Caki2 (cell line): ENCODE measurements around the gene CSTA. TPM values are rescaled to one million over a fixed set of nuclear protein-coding genes. Genes with fewer than 3 reads are reported as not detected.
"Not testable (repeated sequence)": the region's sequence is repeated elsewhere in the genome, so short reads cannot be mapped to it uniquely, and the experiment has no call there.

Source experiments
- DNase-seq: peaks from one replicate; pipeline ENCODE4 v3.0.0-alpha.2; 2015; ENCODE audit warnings: low read depth
- in situ Hi-C: cut with HindIII; loops from 2 replicates; pipeline ENCODE4 v1.10.0; 2016; ENCODE audit warnings: low sequenced_read_pairs, low pct_unique_long_range_greater_than_20kb, mixed read lengths
- total RNA-seq: library from RNA; depleted of rRNA; stranded (reverse); fragments of >200 nt; shearing (Covaris generic); gene quantifications from 2 replicates; pipeline ENCODE4 v1.2.3, GENCODE V29; 2014; ENCODE audit warnings: low replicate concordance; rRNA removed

Gene CSTA
- total RNA-seq, 1 experiment from 2014 or later: not detected

DNA sequence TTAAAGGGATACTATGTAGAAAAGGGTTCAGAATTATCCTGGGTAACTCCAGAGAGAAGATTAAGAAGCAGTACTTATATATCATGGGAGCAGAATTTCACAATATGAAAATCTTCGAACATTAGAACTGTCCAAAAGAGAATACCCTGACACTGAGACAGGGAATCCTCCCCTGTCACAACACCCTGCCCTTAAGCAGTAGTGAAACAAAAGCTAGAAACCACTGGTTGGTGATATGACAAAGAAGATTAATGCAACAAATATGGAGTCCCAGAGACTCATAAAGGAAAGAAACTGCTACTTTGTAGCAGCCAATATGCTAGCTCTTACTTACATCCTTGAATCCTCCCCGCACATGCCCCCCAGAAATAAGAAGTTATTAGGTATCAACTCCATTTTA lies 39.4 kb downstream of the CSTA start:
- in situ Hi-C loops: no loop called here
- no peak for DNase-seq

DNA sequence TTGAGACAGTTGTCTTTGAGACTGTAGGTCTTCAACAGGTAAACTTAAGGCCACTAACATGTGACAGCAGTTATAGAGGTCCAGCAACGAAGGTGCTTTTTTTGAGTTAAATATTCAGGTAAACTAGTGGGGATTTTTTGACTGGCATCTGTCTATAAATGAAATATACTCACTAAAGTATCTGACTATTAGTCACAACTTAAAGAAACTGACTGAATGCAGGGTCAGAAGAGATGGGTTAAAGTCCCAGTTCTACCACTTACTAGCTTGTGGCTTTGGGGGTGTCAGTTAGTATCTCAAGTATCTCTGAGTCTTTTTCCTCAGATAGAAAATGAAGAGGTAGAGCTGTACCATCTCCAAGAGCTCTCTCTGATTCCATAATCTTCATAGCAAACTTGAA lies 40.0 kb downstream of the CSTA start:
- in situ Hi-C loops: no loop called here
- no peak for DNase-seq

DNA sequence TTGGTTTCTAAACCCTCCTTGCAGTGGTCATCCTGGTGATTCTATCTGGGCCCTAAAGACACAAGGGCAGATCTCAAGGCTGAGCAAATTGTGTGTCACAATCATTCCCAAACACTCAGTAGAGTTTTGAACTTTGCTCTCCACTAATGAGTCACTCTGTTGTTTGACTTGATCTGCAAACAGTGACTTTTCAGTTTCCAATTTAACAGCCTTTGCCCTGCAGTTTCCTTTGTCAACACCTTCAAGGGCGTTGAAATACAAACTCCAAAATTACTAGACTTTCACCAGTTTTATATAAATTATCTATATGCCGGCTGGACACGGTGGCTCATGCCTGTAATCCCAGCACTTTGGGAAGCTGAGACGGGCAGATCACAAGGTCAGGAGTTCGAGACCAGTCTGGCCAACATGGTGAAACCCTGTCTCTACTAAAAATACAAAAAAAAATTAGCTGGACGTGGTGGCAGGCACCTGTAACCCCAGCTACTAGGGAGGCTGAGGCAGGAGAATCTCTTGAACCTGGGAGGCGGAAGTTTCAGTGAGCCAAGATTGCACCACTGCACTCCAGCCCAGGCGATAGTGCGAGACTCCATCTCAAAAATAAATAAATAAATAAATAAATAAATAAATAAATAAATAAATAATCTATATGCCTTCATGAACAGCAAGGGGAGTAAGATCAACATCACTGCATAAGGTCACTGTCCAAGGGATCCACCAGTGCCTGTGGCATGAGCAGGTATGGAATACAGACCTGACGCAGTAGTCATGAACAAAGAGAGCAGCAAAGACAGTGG lies 40.7 kb downstream of the CSTA start:
- DNase-seq: peak; percentile 64
- in situ Hi-C loops: not testable (repeated sequence)

DNA sequence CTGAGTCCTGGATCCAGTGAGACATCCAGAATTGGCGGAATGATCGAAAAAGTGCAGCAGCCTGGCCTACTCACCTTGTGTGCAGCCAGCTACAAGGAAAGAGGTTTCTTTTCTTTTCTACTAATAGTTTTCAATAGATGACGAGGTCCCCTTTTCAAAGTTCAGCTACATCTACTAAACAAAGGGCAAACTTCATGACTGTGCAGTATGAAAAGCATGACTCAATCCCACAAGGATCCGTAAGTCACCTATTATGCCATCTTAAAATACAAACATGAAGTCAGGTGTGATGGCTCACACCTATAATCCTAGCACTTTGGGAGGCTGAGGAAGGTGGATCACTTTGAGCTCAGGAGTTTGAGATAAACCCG lies 41.3 kb downstream of the CSTA start:
- DNase-seq: peak; percentile 56
- in situ Hi-C loops: no loop called here

DNA sequence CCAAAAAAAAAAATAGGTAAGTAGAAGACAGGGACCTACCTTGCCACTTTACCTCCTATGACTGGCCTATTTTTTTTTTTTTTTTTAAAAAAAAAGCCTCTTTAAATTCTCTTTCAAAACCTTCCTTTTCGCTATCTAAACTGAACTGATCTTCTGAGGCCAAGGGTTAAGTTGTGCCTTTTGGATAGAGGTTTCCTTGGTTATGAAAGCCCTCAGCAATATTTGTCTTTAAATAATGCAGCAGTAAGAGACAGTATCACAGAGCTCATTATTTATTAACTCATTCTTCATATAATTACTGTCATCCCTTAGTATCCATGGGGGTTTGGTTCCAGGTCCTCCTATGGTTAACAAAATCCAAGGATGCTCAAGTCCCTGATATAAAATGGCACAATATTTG lies 49.0 kb downstream of the CSTA start:
- DNase-seq: no peak
- in situ Hi-C loops: no loop called here

DNA sequence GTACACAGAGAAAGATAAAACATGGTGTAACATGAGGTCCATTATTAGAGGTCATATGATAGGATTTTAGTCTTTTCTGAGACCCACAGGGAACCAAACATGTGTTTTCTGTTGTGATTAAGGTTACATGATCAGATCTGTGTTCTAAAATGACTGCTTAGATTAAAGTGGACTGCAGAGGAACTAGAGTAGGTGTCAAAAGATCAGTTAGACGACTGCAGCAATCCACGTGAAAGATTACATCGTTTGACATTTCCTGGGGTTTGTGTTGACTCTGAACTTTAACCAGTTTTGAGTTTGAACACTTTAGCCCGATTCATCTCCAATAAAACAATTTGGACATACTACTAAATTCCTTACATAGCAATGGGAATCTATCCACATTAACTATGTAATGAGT lies 52.9 kb downstream of the CSTA start:
- no peak for DNase-seq
- in situ Hi-C loops: no loop called here

DNA sequence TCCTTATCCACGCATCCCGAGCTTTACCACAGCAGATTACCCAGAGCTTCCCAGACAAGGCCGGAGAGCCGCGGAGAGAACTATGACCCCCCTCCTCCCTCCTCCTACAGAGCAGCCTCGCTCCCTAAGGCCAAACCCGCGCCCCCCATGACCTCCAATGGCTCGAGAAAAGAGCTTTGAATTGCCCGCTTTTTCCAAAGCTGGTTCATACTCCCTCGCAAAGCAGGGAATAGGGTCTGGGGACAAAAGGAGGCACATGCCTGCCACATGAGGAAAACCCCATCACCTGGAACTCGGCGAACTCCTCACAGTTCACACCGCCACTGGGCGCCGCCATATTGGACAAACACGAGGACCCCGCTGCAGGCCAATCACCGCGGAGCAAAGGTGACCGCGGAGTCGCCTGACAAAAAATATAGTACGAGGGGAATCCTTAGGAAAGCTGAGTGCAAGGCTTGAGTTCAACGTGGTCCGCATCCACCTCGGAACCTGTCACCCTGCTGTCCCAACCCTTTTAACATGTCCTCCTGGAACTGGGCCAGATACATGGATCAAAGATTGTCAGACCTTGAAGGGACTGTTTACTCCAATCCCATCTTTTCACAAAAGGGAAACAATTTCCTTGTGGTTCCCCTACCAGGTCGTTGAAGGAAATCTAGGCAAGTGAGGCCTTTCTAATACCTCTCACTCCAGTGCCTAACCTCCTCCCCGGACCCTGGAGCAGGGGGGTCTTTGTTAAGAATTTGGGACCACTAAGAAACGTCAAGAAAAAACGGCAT lies 58.0 kb downstream of the CSTA start, which contains the start of gene MIX23:
TSS of gene MIX23 (minus strand) at position 344 of the 779 bp plus-strand sequence. CDS start at position 337, 7 bp downstream.
- in situ Hi-C loops: no loop called here
- DNase-seq: peak; percentile 82

DNA sequence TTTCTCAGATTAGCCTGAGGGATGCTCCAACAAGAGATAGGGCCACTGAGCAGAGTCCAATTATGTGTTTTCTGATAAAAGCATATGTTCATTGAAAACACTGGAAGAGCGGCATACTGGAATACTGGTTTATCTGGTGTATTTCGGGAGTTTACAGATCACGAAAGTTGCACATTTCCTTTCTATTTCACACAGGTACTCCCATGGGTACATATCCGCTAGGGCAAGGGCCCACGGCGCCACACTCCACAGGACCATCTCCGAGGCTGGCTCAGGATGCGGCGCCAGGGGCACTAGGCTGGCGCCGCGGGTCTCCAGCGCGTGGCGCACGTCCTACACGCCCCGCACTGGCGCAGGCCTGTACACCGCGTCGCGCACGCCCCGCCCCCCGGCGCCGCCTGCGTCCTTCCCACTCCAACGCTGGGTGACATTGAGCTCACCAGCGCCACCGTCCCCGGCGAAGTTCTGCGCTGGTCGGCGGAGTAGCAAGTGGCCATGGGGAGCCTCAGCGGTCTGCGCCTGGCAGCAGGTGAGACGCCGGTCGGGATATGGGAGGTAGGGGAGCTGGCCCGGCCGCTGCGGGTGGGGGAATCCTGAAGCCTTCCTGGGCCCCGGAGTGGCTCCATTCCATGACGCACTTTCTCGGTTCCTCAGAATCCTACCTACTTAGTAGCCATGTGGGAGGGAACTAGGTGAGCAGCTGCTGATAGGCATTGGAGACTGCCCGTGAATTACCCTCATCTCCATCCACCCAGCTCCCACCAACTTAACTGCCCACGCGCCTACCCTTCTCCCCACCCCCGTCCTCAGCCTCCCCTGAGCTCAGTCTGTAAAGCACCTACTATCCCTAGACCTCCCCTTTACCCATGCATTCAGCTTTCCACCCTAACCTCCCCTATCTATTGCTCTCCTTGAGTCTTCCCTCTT lies 59.0 kb downstream of the CSTA start, which contains the start of gene FAM162A:
TSS of gene FAM162A (plus strand) at position 412 of the 927 bp plus-strand sequence. CDS start at position 496, 84 bp downstream.
- DNase-seq: peak; percentile 90
- in situ Hi-C loops: no loop called here

DNA sequence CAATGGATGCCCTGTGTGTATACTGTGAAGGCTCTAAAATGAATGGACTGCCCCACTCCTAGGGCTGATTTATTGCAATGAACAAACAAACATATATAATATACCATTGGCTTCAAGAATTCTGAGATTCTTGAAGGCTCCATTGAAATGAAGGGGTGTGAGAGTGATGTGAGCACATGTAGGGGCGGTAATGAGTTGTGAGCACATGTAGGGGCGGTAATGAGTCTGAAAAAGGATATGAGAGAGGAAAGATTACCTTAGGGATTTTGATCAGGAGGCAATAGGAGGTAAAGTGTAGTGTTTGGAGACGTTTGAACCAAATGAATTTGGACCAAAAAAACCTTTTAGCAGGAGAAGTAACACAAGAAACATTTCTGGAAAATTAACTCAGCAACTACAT lies 62.7 kb downstream of the CSTA start:
- in situ Hi-C loops: no loop called here
- no peak for DNase-seq

DNA sequence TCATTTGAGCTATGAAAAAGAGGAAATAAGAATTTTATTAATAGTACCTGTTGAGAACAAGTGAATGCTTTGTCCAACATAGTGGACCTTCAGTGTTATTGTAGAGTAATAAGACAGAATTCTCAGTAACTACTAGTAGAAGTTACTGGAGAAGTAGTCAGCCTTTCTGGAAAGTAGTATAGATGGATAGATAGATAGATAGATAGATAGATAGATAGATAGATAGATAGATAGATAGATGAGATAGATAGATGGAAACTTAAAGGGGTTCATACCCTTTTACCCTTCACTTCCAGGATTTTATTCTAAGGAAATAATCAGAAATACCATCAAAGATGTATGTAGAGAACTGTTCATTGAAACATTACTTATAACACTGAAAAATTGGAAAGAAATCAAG lies 64.1 kb downstream of the CSTA start:
- in situ Hi-C loops: no loop called here

DNA sequence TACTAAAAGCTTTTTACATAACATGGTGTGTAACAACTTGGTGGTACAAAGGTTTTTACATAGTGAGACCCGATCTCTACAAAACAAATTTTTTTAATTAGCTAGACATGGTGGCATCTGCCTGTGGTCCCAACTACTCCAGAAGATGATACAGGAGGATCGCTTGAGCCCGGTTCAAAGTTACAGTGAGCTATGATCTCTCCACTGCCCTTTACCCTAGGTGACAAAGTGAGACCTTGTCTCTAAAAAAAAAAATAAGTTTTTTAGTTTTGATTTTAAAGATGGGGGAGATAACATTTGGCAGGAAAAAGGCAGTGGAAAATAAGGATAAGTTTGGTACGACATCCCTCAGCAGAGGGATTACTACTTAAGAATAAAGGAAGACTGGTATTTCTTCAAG lies 64.8 kb downstream of the CSTA start:
- in situ Hi-C loops: no loop called here
- no peak for DNase-seq

More for the DNA sequence above, 64.1 kb downstream of the CSTA start:
- DNase-seq: no peak

DNA sequence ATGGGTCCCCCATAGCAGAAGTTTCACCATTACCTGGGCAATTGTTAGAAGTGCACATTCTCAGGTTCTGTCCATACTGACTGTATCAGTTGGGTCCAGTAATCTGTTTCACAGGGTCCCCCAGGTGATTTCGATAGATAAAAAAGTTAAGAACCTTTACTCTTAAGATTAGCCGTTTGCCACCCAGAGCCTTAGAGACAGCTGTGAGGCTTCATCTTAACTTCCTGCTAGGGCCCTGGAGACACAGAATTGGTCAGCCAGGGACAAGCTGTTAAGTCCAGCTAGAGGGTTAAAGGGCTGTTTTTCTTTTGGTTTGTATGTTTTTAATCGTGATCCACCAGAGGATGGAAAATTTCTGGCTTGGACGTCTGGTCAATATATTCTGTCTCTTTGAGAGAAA lies 65.6 kb downstream of the CSTA start:
- in situ Hi-C loops: no loop called here
- DNase-seq: no peak

Other genes starting within 250 kb of the CSTA start
- not detected in 2 replicates for gene CASR, start 141.6 kb upstream of the CSTA start, total RNA-seq
- 46.2 and 72.9 TPM in 2 replicates for gene MIX23, start 58.0 kb downstream of the CSTA start, total RNA-seq
- gene FAM162A, start 58.9 kb downstream of the CSTA start, total RNA-seq: 36.5 and 42.1 TPM in 2 replicates
- 2.4 and 3.1 TPM in 2 replicates for gene WDR5B, start 90.8 kb downstream of the CSTA start, total RNA-seq
- 43.0 and 50.8 TPM in 2 replicates for gene KPNA1, start 189.7 kb downstream of the CSTA start, total RNA-seq
- gene PARP9, start 239.1 kb downstream of the CSTA start, total RNA-seq: 7.0 and 8.7 TPM in 2 replicates
- gene DTX3L, start 239.1 kb downstream of the CSTA start, total RNA-seq: 15.0 and 17.2 TPM in 2 replicates